DND-41 (cell line): ENCODE results near the gene TBC1D5.

Experiments
- ATAC-seq: fragments of 200-7000 bp; cut with Tn5 transposase; 3 replicates; pipeline ENCODE4 v1.9.1; 2021; ENCODE audit warnings: low read depth; ENCODE audit not compliant: insufficient read depth
- DNase-seq: peaks from one replicate; pipeline ENCODE4 v3.0.0-alpha.2; 2020
- H2AFZ ChIP-seq: 2 replicates; pipeline ENCODE4 v1.6.0; 2012; ENCODE audit warnings: low read depth, low read length
- H3K27ac ChIP-seq: 2 replicates; pipeline ENCODE4 v1.5.1; 2012; ENCODE audit warnings: low read length, inconsistent platforms
- H3K27me3 ChIP-seq: fragments of 200-600 bp; sonication (generic); 2 replicates; pipeline ENCODE4 v1.6.0; 2012; ENCODE audit warnings: low read length, mild to moderate bottlenecking, inconsistent platforms; ENCODE audit not compliant: insufficient read depth, poor library complexity
- H3K36me3 ChIP-seq: 2 replicates; pipeline ENCODE4 v1.5.1; 2012; ENCODE audit warnings: low read length, inconsistent platforms; ENCODE audit not compliant: insufficient read depth
- H3K4me1 ChIP-seq: 2 replicates; pipeline ENCODE4 v1.5.1; 2012; ENCODE audit warnings: mild to moderate bottlenecking, low read length; ENCODE audit not compliant: insufficient read depth
- H3K4me2 ChIP-seq: 2 replicates; pipeline ENCODE4 v1.6.0; 2012; ENCODE audit warnings: mild to moderate bottlenecking, moderate library complexity, low read length, inconsistent platforms; ENCODE audit not compliant: insufficient read depth
- H3K4me3 ChIP-seq, 2 experiments: fragments of 200-600 bp in 1 of 2; shearing (Covaris generic) in 1 of 2; 2 replicates each; pipeline ENCODE4 v1.5.1; 2012 to 2016; ENCODE audit warnings: inconsistent platforms in 2 of 2, low read length in 2 of 2, mild to moderate bottlenecking in 2 of 2, low read depth in 1 of 2, moderate library complexity in 1 of 2
- H3K79me2 ChIP-seq: 2 replicates; pipeline ENCODE4 v1.6.0; 2012; ENCODE audit warnings: low read length, inconsistent platforms; ENCODE audit not compliant: insufficient read depth
- H3K9ac ChIP-seq: 2 replicates; pipeline ENCODE4 v1.6.0; 2012; ENCODE audit warnings: low read depth, mild to moderate bottlenecking, inconsistent platforms, low read length, moderate library complexity
- H3K9me3 ChIP-seq: 2 replicates; pipeline ENCODE4 v1.5.1; 2012; ENCODE audit warnings: low read length, moderate library complexity, mild to moderate bottlenecking, inconsistent platforms; ENCODE audit not compliant: insufficient read depth, severe bottlenecking
- H4K20me1 ChIP-seq: 2 replicates; pipeline ENCODE4 v1.6.0; 2012; ENCODE audit warnings: low read length; ENCODE audit not compliant: insufficient read depth
- CTCF ChIP-seq: IDR thresholded peaks from 2 replicates; pipeline ENCODE4 v1.5.1; 2012; ENCODE audit warnings: borderline replicate concordance, low read length, moderate library complexity, mild to moderate bottlenecking; ENCODE audit not compliant: poor library complexity, severe bottlenecking; ENCODE audit errors: extremely low read depth
- EZH2 ChIP-seq: IDR thresholded peaks from 3 replicates; pipeline ENCODE4 v1.6.1; 2012; ENCODE audit warnings: borderline replicate concordance, low read depth, mild to moderate bottlenecking, moderate library complexity, low read length, inconsistent platforms; ENCODE audit not compliant: severe bottlenecking

The TBC1D5 gene

GRCh38 chr3:17258823-17259436, 483.5 kb downstream of the TBC1D5 start:
- DNase-seq (no peak), ATAC-seq (peak; percentile 55; the same call in 1 of the 3 replicates)
- Histone ChIP-seq H3K9ac (no peak overlapping the region), H3K9me3 (no peaks in the 10 kb centered on the region), H3K4me3 (no peak overlapping the region), H3K79me2 (no peaks in the 10 kb centered on the region), H3K27ac (no peak overlapping the region), H2AFZ (no peak overlapping the region), H4K20me1 (no peaks in the 10 kb centered on the region), H3K4me1 (no peaks in the 10 kb centered on the region), H3K36me3 (no peaks in the 10 kb centered on the region), H3K4me2 (no peak overlapping the region), H3K27me3 (no peaks in the 10 kb centered on the region)
- no peak for TF ChIP-seq EZH2
- TF ChIP-seq CTCF, result peak; percentile 85

DNA sequence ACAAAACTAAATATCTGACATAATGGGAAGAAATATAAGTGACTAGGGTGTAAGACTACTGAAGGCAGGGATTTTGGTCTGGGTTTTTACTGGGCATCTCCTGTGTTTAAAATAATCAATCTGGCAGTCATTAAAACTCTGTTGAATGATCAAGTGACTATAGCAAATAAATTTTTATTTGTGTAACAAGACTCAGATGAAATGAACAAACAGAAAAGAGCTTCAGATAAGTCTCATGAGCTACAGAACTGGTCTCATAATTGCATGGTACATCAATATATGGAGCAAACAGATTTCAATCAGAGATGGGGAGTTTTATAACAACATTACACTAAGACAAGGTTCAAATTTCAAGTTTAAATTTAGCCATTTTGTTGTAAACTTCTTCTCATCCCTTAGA, 485.2 kb downstream of the TBC1D5 start:
- Histone ChIP-seq H3K36me3 (no peaks in the 10 kb centered on the region), H3K27ac (no peak overlapping the region), H2AFZ (no peak overlapping the region), H3K4me2 (no peak overlapping the region), H3K4me3 (no peak overlapping the region), H3K79me2 (no peaks in the 10 kb centered on the region), H4K20me1 (no peaks in the 10 kb centered on the region), H3K27me3 (no peaks in the 10 kb centered on the region), H3K4me1 (no peaks in the 10 kb centered on the region), H3K9me3 (no peaks in the 10 kb centered on the region), H3K9ac (no peak overlapping the region)
- no peak for TF ChIP-seq EZH2
- no peak for TF ChIP-seq CTCF
- ATAC-seq (no peak), DNase-seq (no peak)

DNA sequence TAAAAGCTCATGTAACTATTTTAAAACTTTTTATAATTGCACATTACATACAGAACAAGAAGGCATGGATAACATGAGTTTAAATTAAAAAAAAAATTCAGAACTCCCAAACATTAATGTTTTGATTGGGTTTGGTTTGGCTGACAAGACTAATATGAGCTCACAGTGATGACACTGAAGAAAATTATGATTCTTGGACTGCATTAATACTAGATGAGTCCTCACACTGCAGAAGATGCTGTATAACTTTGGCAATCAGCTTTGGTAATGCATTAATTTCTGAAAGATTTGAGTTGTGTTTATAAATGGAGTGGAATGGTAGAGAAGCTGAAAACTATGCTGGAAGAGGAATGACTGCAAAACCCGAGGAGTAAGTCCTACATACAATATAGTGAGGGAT, 498.8 kb downstream of the TBC1D5 start:
- H3K4me1 ChIP-seq, result no peaks in the 10 kb centered on the region
- DNase-seq (no peak), ATAC-seq (no peak)
- H3K4me3 ChIP-seq, result no peak overlapping the region
- no peaks in the 10 kb centered on the region for H3K27me3 ChIP-seq
- TF ChIP-seq EZH2 (no peak), CTCF (no peak)
- H3K27ac ChIP-seq, result no peak overlapping the region
- no peak overlapping the region for H3K4me2 ChIP-seq
- no peaks in the 10 kb centered on the region for H3K36me3 ChIP-seq
- H4K20me1 ChIP-seq, result no peaks in the 10 kb centered on the region
- H3K9ac ChIP-seq, result no peak overlapping the region
- H3K79me2 ChIP-seq, result no peaks in the 10 kb centered on the region
- H3K9me3 ChIP-seq, result no peaks in the 10 kb centered on the region
- no peak overlapping the region for H2AFZ ChIP-seq

DNA sequence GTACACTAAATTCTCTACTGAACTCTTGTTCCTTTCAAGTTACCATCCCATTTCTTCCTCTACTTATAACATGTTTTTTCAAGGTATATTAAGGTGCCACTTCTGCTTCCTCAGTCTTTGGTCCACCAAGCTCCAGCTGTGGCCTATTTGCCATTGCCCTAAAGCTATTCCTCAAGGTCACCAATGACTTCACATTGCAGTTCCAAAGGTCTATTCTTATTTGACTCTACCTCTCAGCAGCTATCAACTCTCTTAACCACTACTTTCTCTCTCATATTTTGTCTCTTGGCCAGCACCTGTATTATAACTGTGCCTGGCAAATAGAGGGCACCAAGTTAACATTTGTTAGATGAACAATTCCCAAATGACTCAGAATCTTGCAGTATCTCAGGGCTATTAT, 503.0 kb downstream of the TBC1D5 start:
- H3K4me3 ChIP-seq, result no peak overlapping the region
- no peaks in the 10 kb centered on the region for H4K20me1 ChIP-seq
- H3K27me3 ChIP-seq, result no peaks in the 10 kb centered on the region
- no peak overlapping the region for H3K27ac ChIP-seq
- H3K9ac ChIP-seq, result no peak overlapping the region
- ATAC-seq (no peak), DNase-seq (no peak)
- no peaks in the 10 kb centered on the region for H3K9me3 ChIP-seq
- H3K4me2 ChIP-seq, result no peak overlapping the region
- no peaks in the 10 kb centered on the region for H3K79me2 ChIP-seq
- TF ChIP-seq EZH2 (no peak), CTCF (no peak)
- no peaks in the 10 kb centered on the region for H3K4me1 ChIP-seq
- no peak overlapping the region for H2AFZ ChIP-seq
- peaks cover 15% of the 10 kb centered on the region; the same call in 1 of the 2 replicates for H3K36me3 ChIP-seq
